Tibial nerve (tissue), 4 donors: Measurements from ENCODE around the gene MACF1.

Experiments used
- CTCF ChIP-seq, 5 experiments: fragments of 200-600 bp in 3 of 5; fragments of 450-650 bp in 2 of 5; sonication (generic) in 3 of 5; IDR thresholded peaks; one replicate each; pipeline ENCODE4 v1.5.1; 2016 to 2019; ENCODE audit warnings: antibody characterized with exemption in 5 of 5, mild to moderate bottlenecking in 3 of 5, moderate library complexity in 2 of 5
- EP300 ChIP-seq, 2 donors: sonication (generic); formaldehyde crosslinking; IDR thresholded peaks; one replicate each; pipeline ENCODE4 v1.6.1; 2017; ENCODE audit warnings: antibody characterized with exemption in 2 of 2, mild to moderate bottlenecking in 1 of 2
- POLR2A ChIP-seq, 2 donors: fragments of 450-650 bp; IDR thresholded peaks; one replicate each; pipeline ENCODE4 v1.6.1; 2017; ENCODE audit warnings: antibody characterized with exemption in 2 of 2, mild to moderate bottlenecking in 2 of 2, moderate library complexity in 2 of 2

GRCh38 chr1:39434797-39435395 is 230.4 kb downstream of the MACF1 start:
- TF ChIP-seq CTCF (IDR thresholded peaks at IDR 0.05) = no peak
- TF ChIP-seq POLR2A (IDR thresholded peaks at IDR 0.05) = no peak
- no peak for TF ChIP-seq EP300 (IDR thresholded peaks at IDR 0.05)
